GM18909 (cell line): ENCODE results near the gene ANKRD35.

Experiments used
- ATAC-seq: cut with Tn5 transposase; IDR thresholded peaks from one replicate; pipeline ENCODE4 v1.9.1; 2021; ENCODE audit warnings: mild to moderate bottlenecking; ENCODE audit not compliant: unreplicated experiment, poor library complexity

ANKRD35 gene

DNA sequence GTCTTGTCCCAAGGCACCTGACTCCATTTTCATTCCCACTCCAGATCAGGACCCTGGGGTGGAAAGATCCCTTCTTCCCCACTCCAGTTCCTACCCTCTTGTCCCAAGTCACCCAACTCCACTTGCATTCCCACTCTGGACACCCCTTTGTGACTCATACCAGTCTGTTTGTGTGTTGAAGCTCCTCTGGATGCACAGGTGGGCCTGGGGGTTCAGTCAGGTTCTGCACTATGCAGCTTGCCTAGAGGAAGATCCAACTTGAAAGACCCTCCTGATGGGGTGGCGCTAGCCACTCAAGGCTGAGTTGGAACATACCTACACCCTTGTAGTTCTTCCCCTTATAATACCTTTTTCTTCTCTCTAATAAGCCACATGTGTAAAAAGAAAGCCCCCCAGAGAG, 9.8 kb upstream of the ANKRD35 start:
- ATAC-seq, result no peak

DNA sequence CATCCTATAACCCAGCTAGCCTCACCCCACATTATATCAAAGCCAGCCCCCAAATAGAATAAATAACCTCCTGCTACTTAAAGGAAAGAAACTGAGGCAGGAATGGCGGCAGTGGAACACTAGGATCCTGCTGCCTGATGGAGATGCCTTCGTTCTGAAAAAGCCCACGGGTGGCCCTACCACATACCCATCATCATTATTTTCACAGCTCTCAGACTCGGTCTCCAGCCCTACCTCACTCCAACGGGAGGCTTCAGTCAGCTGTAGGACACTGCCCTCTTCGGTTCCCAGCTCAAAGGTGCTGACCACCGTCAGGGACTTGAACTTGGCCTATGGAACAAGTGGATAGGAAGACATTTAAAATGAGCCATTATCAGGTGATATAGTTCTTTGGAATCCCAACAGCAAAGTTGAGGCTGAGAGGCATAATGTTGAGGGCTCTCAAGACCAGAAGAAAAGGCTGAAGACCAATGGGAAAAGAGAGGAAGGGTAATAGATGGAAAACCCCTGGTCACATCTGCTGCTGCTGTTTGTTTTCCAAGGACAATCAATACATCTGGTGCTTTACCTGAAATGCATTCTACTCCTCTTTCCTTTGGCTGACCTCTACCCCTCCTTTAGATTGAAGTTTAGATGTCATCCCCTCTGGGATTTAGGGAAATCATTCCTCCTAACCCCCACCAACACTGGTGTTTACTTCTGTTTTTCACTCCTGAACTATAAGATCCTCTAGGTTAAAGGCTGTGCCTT, 7.8 kb upstream of the ANKRD35 start:
- ATAC-seq, result no peak

DNA sequence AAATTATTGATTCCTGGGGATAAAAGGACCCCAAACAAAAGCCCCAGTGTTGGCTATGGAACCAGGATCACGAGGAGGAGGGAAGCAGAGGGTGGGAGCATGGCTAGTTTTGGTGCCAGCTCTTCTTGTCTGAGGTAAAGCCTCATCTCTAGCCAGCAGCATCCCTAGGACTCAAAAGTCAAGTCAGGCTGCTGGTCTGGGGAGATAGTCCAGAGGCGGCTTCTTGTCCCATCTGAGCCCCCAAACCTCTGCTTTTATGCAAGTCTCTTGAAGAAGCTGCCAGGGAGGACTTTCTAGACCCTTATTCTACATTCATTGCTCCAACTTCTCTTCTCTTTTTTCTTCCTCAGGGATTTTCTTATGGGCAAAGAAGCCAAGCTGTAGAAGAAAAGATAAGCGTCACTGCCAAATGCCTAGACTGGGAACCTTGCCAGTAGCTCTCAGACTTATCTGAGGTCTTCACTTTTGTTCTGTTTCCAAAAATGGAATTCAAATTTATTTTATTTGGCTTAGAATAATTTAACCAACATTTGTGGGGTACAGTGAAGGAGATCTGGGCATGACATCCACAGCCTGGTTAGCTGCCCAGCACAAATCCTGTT, 6.9 kb upstream of the ANKRD35 start:
- no peak for ATAC-seq

DNA sequence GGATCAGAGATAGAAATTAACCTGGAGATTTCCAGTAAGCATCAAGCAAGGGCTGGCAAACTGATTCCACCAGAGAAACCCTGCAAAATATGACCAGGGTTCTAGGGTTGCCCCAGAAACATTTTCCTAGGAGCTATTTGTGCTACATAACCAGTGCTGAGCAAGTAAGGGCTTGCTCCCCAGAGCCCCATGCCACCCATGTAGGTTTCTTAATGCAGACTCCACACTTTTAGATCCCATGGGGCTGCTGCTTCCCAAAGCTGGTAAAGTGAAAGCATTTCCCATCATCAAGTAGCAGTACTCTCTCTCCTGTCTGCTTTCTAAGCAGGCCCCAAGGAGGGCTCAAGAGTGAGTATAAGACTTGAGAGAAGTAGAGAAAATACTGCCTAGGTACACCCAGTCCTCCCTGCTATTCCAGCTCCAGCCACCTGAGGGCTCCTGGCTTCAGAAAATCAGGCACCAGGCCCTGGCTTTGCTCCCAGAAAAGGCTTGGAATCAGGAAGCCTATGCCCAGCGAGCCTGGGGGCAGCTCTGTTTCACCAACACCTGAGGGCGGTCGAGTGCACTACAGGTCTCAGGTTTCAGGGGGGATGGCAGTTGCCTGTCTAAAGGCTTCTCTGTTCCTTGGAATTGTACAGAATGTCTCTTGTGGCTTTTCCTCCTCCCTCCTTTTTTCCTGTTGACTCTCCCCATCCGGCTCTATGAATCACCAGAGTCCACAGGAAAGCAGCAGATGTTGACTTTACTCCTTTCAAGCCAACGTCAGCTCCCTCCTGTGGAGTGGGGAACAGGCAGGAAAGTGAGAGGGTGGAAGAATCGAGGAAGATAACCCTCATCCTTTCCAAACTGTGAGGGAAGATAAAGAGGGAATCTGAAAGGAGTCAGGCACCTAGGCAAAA, 6.2 kb upstream of the ANKRD35 start:
- no peak for ATAC-seq

DNA sequence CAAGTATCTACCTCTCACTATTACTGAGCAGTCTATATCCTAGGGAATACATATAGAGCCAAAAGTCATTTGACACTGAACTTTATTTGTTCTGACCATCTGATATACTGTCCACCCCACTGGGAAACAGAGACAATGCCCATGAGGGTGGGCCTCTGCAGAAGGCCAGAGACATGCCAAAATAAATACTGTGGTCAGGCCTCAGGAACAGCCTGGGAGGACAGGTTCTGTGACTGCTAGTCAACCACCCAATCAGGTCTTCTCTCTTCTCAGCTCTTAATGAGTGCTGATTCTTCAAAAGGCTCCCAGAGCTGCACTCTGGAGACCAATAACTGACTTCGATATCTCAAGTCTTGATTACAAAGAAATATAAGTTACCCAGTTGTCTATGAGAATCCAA, 5.5 kb upstream of the ANKRD35 start:
- no peak for ATAC-seq

DNA sequence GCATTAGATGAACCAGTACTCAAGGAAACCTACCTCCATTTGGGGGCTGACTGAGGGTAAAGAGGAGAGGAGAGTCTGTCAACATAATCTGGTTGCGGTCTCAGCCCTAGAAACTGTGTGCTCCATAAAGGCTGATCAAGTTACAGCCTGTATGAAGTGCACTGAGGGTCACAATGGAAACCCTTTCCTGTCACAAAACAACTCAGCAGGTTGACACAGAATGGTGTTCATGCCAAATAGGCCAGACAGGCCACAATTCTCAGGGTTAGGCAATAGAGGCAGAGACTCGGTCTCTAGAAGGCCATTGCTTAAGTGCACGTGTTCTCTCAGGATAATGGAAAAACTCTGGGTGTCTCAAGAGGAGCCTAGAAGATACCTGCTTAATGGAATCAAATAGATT, 4.1 kb upstream of the ANKRD35 start:
- no peak for ATAC-seq

DNA sequence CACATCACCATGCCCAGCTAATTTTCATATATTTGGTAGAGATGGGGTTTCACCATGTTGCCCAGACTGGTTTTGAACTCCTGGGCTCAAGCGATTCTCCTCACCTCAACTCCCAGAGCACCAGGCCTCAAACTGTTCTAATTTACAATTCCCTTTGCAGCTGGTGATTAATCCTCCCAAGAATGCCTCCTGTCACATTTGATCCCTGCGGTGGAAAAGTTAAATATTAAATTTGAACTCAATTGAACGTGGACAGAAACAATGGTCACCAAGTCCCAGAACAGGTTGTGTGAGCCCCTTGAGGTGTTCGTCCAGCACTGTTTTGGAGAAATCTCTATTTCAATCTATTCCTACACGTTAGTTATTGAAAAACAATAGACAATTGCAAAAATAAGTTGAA, 2.0 kb upstream of the ANKRD35 start:
- no peak for ATAC-seq

DNA sequence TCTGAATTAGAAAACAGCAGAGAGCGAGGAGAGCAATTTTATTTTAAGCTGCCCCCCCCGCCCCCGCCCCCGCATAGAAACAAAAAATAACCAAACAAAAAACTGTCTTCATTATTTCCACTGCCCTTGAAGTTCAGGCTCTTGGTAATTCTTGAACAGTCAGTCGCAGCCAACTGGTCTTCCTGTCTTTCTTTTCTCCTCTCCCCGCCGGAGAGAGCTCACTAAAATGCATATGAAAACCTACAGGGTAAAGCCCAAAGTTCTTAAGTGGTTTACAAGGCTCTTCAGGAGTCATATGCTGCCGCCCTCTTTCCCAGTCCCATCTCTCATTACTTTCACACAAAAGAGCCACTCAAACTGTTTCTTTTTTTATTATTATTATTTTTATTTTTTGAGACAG, 1.1 kb upstream of the ANKRD35 start:
- ATAC-seq, result no peak

DNA sequence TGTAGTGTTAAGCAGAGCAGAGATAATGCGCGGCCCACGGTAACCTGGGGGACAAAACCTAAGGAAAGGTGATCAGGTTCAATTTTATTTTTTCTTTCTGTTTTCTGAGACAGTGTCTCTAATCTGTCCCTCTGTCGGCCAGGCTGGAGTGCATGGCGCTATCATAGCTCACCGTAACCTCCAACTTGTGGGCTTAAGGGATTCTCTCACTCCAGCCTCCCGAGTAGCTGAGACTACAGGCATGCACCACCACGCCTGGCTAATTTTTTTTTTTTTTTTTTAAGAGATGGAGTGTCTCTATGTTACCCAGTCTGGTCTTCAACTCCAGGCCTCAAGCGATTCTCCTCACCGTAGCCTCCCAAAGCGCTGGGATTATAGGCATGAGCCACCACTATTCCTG, 724 bp upstream of the ANKRD35 start:
- no peak for ATAC-seq

DNA sequence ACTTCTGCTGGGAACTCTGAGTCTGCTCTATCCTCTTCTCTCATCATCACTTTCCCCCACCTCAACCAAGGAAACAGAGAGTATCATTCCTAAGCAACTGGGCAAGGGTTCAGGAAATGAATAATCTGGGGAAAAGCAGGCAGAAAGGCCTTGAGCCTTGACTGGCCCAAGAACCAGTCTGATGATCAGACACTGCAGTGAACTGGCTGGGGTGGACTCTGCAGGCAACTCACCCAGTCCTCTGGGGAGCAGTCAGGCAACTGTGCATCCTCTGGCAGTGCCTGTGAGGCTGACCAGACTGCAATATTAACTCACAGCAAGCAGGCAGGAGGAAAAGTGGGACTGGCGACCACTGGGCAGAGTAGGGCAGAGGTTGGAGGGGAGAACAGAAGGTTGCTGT, 991 bp downstream of the ANKRD35 start:
- no peak for ATAC-seq

DNA sequence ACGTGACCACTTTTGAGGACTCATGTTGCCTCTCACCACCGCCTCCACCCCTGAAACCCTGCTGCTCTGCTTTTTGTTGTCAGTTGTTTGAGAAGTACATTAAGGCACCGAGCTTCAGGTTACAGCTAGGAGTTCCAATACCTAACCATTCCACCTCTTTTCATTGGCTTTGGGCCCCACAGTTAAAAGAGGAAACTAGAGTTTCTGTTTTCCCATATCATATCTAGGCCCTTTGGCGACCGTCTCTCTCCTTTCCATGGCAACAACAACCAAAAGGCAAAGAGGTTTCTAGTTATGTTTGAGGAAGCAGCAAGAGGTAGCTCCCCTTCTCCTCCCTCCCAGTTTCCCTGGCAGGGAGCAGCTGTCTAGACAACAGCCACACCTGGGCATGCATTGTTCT, 5.9 kb downstream of the ANKRD35 start:
- no peak for ATAC-seq

DNA sequence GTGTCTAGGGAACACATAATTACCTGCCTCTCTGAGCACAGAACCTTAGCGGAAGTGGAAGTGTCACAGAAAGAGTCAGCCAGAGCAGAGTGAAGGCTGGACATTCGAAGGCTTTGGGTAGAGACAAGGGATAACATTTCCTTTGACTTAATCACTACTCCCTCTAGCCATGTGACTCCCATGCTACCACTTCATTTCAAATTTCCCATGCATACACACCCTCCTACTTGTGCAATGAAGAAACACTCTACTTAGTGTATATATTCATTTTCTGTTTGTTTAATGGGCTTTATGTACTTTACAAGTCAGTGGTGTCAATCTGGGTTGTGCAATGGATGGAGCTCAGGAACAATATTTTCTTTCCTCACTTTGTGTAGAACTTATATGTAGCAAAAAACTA, 6.9 kb downstream of the ANKRD35 start:
- no peak for ATAC-seq

DNA sequence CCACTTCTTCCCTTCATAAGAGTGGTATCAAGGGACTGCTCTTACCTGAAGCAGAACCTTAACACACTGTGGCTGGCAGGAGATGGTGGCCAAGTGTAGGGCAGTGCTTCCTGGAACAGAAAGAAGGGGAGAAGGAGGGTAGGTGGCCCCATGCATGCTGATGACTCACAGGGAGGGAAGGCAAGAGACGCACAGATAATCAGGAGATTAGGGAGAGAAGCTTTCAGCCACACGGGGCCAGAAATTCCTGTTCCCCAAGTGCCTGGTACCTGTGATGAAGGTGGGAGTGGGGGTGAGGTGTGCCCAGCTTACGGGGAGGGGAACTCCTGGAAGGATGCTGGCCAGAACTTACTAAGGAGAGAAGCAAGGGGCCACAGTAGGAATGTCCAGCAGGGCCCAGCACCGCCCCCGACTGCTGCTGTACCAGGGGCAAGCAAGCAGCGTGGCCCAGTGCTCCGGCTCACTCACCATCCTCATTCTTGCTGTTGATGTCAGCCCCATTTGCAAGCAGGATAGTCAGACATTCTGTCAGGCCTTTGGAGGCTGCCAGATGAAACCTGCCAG, 7.7 kb downstream of the ANKRD35 start:
- no peak for ATAC-seq

DNA sequence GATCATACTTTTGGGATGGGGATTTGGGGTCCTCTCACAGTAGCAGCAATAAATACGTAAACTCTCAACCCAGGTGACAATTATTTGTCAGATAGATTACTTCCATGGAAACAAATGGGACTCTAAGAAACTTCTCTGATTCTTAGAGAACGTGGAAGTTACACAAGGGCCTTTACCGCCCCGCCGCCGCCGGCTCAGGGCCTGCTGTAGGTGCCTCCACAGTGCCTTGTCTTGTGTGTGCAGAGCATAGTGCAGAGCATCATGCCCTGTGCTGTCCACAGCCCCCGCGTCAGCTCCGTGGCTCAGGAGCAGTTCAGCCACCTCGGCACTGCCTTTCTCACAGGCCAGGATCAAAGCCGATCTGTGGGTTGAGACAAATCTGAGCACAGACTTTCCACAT, 11.0 kb downstream of the ANKRD35 start:
- no peak for ATAC-seq

DNA sequence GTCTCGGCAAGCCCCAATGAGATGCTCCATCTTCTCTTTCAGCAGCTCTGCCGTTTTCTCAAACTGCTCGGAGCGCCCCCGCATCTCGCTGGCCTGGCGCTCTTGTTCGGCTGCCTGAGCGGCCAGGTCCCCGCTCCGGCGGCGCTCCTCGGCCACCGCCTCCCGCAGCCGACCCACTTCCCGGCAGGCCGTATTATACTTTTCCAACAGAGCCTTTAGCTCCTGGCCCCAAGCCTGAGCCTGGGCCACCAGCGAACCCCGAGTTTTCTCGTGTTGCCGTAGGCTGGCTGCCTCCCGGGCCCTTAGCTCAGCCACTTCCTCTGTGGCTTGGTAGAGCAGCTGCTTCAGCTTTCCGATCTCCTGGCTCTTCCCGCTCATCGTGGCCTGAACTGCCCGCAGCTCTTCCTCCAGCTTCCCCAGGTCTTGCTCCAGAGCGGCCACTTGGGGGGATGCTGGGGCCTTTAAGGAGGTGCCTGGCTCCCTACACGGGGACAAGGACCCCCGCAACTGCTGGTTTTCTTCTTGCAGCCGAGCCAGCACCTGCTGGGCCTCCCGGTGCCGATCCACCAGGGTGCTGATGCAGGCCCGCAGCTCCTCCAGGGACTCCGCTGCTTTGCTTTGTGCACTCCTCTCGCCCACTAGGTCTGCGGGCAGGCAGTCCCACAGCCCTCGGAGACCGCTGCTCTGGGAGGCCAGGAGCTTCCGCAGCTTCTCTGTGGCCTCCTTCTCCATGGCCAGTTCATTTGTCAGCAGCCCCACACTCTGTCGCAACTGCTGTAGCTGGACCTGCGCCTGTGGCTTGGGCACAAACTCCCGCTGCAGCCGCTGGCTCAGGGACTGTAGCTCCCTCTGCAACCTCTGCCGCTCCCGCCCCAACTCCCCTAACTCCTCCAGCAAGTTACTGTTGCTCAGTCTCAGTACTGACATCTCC, 13.4 kb downstream of the ANKRD35 start:
- ATAC-seq, result no peak

DNA sequence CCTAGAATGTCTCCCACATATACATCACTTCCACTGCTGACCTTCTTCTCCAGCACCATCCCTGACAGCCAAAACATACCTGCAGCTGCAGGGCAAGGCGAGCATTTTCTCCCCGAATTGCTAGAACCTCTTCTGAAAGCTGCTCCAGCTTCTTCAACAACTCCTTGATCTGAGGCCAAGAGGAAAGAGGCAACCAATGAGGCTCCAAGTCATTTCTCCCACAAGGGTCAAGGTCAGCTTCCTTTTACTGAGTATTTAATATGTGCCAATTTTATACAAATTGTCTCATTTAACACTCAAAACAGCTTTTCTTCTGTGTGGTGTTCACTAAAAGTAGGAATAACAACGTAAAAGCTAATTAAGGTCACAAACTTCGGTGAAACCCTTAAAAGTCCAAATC, 17.4 kb downstream of the ANKRD35 start:
- no peak for ATAC-seq

DNA sequence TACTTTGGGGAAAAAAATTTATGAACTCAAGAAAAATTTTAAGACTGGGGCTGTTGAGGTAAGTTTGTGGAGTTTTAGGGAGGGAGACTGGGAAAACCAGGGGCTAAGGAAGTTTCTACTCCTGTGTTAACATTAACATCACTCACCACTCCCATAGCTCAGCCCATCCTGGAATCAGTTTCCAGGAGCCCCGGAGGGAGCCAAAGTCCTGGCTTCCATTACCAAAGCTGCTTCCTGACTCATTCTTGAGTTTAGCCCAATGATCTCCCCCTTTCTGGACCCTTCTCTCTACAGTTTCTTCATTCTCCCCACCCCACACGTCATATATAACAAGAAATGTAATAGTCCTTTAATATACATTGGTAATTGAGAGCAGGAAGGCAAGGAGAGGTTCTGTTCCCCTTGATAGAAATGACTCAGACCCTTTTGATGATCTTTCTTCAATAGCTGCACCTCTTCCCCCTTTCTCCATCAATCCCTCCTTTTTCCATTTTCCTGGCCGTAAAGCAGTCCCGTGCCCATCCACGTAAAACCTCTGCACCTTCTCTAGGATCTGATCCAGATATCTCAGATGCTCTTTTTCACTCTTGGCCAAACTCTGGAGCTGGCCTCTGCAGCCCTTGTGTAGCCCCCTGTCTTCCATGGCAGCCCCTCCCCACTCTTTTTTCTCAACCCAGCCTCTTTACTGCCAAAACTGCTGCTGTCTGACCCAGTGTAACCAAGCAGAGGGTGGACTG, 22.2 kb downstream of the ANKRD35 start:
- no peak for ATAC-seq

DNA sequence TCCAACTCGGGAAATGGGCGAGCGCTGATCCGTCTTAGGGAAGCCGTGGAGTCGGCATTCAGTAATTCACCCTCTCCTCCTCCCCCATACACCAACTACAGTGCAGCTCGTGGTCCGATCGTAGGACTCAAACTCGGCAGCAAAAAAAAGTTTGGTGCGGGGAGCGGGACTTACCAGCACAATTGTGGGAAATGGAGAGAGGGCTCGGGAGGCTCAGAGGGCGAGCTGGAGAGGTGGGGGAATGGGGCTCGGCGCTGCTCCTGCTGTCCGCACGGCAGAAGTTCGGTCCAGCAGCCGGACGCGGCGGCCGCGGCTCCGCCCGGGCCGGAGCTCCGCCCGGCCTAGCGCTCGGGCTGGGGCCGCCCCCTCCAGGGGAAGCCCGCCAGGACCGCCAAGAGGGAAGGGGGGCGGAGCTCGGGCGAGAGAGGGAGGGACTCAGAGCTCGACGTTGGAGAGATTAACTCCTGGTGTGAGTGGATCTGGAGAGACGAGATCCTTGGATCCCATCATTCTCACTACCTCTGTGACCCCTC, 26.1 kb downstream of the ANKRD35 start:
- peak; percentile 77 for ATAC-seq

DNA sequence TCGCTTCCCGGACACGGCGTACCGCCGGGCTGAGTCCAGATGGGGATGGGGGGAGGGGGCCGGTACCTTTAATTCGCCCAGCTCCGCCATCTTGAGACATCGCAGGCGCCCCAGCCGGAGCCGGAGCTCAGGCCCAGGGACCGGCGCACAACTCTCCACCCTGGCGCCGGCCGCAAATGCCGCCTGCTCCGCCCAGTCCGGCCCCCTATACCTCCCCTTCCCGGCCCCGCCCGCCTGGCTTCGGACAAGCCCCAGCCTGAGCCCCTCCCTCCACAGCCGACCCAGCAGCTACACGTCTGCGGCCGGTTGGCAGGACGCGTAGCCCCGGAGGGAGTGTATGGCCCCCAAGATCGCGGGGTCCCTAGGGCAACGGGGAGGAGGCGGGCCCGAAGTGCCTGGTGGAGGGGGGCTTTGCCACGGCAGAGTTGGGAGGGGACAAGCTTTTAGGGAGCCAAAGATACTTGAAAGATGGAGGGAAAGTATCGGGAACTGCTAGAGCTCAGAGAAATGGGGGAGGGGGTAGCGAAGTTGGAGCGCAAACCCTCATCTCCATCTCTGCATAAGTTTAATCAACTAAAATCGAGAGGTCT, 26.7 kb downstream of the ANKRD35 start, which contains the start of gene PIAS3:
PIAS3 (minus strand) TSS at position 181 of the 590 bp plus-strand sequence; CDS start at position 90, 91 bp downstream.
- ATAC-seq, result peak; percentile 86
